Neural cell (in vitro differentiated cells): ENCODE data around the gene TMEM11.

ENCODE experiments used
- EP300 ChIP-seq: fragments of 450-650 bp; conservative IDR thresholded peaks from 2 replicates; pipeline ENCODE4 v1.6.1; 2014; ENCODE audit warnings: antibody characterized with exemption, mild to moderate bottlenecking, moderate library complexity; ENCODE audit not compliant: poor library complexity, severe bottlenecking
- TAF1 ChIP-seq: IDR thresholded peaks from 2 replicates; pipeline ENCODE4 v1.6.1; 2012; ENCODE audit warnings: low read depth
- TF ChIP-seq, protein P1 (sequence below): fragments of 450-650 bp; IDR thresholded peaks from 2 replicates; pipeline ENCODE4 v1.5.1; 2014; ENCODE audit warnings: antibody characterized with exemption, mild to moderate bottlenecking, moderate library complexity; ENCODE audit not compliant: poor library complexity, severe bottlenecking

DNA sequence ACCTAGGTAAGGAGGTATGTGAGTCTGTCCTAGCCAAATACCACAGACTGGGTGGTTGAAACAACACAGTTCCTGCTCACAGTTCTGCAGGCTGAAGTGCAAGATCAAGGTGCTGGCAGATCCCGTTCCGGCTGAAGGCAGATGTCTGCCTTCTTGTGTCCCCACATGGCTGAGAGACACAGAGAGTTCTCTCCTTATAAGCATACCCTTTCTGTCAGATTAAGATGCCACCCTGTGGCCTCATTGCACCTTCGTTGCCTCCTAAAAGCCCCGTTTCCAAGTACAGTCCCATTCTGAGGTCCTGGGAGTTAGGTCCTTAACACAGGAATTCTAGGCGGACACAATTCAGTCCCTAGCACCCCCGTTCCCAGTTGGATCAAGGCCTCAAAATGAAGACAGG is 9.1 kb upstream of the TMEM11 start:
- TF ChIP-seq, protein P1, sequence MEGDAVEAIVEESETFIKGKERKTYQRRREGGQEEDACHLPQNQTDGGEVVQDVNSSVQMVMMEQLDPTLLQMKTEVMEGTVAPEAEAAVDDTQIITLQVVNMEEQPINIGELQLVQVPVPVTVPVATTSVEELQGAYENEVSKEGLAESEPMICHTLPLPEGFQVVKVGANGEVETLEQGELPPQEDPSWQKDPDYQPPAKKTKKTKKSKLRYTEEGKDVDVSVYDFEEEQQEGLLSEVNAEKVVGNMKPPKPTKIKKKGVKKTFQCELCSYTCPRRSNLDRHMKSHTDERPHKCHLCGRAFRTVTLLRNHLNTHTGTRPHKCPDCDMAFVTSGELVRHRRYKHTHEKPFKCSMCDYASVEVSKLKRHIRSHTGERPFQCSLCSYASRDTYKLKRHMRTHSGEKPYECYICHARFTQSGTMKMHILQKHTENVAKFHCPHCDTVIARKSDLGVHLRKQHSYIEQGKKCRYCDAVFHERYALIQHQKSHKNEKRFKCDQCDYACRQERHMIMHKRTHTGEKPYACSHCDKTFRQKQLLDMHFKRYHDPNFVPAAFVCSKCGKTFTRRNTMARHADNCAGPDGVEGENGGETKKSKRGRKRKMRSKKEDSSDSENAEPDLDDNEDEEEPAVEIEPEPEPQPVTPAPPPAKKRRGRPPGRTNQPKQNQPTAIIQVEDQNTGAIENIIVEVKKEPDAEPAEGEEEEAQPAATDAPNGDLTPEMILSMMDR, result no peak
- TF ChIP-seq EP300 (no peak), TAF1 (no peak)
